GM19468 (cell line): ENCODE data around the gene MAP3K4.

ENCODE experiments used
- ATAC-seq: cut with Tn5 transposase; IDR thresholded peaks from one replicate; pipeline ENCODE4 v1.9.1; 2021; ENCODE audit warnings: mild to moderate bottlenecking, moderate library complexity, moderate number of reproducible peaks; ENCODE audit not compliant: unreplicated experiment; ENCODE audit errors: extremely low read depth

MAP3K4 gene

DNA sequence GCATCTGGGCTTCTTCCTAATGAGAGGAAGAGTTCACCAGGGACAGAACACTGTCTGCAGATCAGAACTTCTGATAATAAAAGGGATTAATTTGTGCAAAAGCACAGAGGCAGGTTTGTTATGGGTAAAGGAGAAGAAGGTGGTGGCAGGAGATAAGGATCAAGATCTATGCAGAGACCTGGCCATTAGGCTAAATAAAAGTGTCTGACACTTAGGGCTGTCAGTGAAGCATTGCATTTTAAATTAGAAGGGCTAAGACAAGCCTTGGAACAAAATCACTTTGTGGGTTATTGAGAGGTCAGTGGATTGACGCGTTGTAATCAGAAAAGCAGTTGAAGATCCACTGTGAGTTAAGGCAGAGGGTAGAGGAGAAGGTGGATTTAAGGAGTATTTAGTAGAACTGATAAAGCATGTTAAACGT, 76.8 kb downstream of the MAP3K4 start:
- ATAC-seq, result no peak

GRCh38 chr6:161073930-161074329, 82.4 kb downstream of the MAP3K4 start:
- ATAC-seq, result no peak

- ATAC-seq, result no peak
Observed at GRCh38 chr6:161074496-161075121, 83.0 kb downstream of the MAP3K4 start.

- ATAC-seq, result no peak
Observed at GRCh38 chr6:161076181-161076677, 84.7 kb downstream of the MAP3K4 start.

- ATAC-seq, result no peak
Observed at GRCh38 chr6:161079566-161080262, 88.1 kb downstream of the MAP3K4 start.

DNA sequence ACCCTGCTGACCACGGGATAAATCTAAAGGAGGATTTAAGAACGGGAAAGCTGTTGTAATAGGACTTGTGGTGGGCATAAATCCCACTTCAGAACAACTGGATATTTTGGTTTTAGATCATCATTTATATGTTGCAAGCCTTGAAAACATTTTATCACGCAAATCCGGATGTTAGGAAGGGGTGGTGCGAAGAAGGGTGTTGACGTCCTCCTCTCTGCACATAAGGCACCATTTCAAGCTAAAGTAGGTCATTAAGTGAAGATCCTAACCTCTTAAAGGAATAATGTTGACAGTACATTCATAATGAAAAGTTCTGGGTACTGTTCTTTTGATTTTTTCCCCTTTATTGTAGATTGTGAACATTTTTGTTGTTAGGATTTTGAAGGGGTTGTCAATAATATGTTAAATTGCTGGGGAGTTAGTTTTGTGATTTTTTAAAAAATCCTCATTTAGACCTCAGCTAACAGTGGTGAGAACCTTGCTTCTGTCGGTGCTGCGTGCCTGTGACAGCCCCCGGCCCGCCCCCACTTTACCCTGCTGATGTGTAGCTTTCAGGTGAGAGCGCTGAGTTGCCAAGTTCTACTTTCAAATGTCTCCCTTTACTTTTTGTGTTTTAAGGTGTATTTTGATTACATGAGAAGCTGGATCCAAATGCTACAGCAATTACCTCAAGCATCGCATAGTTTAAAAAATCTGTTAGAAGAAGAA, 88.8 kb downstream of the MAP3K4 start:
- no peak for ATAC-seq

DNA sequence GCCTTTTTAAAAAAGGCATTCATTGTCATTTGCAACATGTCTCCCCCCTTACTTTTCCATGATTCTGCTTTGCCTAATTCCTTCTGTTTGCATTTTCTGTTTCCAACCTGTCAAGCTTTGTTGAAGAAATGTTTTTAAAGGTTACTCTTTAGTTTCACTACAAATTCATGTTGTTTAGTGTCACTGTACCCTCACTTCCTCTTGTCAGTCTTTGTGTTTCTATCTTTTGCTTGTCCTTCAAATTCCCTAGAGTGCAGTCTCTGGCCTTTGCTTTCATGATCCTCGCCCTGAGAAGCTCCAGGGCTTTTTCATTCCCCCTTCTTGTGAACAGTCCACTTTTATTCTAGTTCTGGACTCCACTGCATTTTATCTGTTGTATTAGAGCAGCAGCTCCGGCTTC, 90.6 kb downstream of the MAP3K4 start:
- ATAC-seq, result no peak

DNA sequence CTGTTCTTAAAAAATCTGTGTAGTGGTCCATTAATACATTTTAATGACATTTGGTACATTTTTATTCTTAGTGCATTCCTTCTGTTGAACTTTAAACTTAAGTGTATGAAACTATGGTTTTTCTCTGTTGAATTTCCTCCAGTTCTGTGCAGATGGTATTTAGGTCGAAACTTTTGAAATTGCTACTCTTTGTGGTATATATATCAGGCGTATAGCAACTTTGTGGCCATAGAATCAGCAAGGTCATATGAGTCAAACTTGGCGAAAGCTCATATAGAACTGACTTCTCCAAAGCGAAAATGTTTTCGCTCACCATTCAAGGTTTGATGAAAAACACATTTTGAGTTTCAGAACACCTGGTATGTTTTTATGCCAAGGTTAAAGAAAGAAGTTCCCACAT, 93.7 kb downstream of the MAP3K4 start:
- no peak for ATAC-seq

- no peak for ATAC-seq
Observed at GRCh38 chr6:161088676-161089328, 97.2 kb downstream of the MAP3K4 start.

GRCh38 chr6:161091151-161091550, 99.6 kb downstream of the MAP3K4 start:
- ATAC-seq, result no peak

GRCh38 chr6:161091972-161092701, 100.6 kb downstream of the MAP3K4 start:
- ATAC-seq, result no peak

DNA sequence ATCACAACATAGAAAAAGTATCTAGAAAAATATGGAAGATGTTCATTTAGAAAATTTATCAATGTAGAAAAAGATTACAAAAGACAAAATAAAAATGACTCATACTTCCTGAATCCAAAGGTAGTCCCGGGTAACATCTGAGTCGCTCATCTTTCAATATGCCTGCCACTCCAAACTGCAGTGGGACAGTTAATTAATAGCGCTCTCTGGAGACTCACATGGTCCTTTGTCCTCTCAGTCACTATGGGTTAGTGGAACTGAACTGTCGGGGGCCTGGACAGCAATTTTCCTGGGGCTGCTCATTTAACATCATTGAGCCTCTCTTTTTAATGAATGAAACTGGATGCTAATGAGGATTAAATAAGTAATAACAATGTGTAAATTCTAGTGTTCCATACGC, 103.4 kb downstream of the MAP3K4 start:
- no peak for ATAC-seq

GRCh38 chr6:161095916-161096315, 104.3 kb downstream of the MAP3K4 start:
- ATAC-seq, result no peak

GRCh38 chr6:161100072-161100471, 108.5 kb downstream of the MAP3K4 start:
- ATAC-seq, result no peak

DNA sequence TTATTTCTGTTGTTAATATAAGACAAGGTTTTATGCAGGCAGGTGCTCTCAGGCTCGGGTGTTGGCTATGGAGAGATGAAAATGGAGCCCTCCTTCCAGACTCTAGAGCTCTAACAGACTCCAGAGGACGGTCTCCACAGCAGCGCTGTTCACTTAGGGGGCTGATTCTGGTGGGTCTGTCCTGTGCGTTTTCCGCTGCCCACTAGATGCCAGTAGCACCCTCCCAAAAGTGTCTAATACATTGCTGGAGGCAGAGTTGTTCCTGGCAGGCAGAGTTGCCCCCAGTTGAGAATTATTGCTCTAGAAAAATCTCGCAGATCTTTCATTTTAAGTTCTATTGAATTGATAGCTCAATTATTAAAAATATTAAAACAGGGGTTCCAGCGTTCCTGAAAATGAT, 109.9 kb downstream of the MAP3K4 start:
- no peak for ATAC-seq

- ATAC-seq, result no peak
Observed at GRCh38 chr6:161103475-161103874, 111.9 kb downstream of the MAP3K4 start.

- ATAC-seq, result no peak
Observed at GRCh38 chr6:161104966-161105365, 113.4 kb downstream of the MAP3K4 start.

- ATAC-seq, result no peak
Observed at GRCh38 chr6:161105408-161105807, 113.8 kb downstream of the MAP3K4 start.

DNA sequence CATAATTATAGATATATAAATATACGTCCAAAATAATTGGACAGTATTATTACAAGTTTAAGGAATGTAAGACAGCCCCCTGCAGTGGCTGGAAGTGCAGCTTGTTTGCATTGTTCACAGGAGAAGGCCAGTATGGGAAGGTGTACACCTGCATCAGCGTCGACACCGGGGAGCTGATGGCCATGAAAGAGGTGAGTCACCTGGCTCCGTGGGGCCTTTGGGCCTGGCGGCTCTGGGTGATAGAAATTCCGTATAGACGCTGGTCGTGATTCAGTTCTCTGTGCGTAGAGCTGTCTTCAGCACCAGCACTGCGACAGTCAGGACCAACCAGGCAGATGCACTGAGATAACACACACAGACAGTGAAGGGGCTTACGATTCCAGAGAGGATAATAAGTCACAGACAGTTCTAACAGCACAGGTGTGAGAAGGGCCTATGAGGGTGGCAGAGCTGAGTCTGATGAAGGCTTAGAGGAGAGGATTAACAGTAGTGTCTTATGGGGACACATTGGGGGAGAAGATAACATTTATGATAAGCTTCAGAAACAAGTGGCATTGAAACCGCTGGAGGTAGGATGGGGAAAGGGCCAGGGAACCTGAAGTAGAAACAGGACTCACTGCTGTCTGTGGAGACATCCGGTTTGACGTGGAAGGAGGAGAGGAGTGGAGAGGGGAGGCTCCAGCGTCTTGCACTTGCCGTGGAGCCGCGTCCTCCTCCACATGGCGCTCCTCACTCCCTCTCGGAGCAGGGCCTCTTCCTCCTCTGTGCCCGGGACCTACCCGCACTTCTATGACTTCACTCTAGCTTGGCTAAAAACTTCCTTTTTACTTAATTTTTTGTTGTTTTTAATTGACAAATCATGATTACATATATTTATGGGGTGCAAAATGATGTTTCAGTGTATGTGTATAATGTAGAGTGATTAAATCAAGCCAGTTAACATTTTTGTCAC, 116.5 kb downstream of the MAP3K4 start:
- no peak for ATAC-seq
